Measurements from ENCODE around the gene FAHD1. TPM values are rescaled to one million over a fixed set of nuclear protein-coding genes. Genes with fewer than 3 reads are reported as not detected.

FAHD1 gene
- total and polyA plus RNA-seq, 9 of the 15 experiments (the other 6 are each of a cell fraction or from before 2014, with no cell fraction given): 2.2 to 20.9 (median 10.7) TPM

GRCh38 chr16:1826691-1827573 is at the start of gene FAHD1, which contains the start of gene HAGH (continued):
- TF ChIP-seq MEIS2 (IDR thresholded peaks at IDR 0.05; ENCODE audit: partially characterized antibody) (no peak), L3MBTL2 (IDR thresholded peaks at IDR 0.05) (peak; percentile 95), NCOA6 (IDR thresholded peaks at IDR 0.05) (peak; percentile 97), ZNF76 (CRISPR knock-in tag; IDR thresholded peaks at IDR 0.05; ENCODE audit: borderline replicate concordance) (no peak), BCOR (IDR thresholded peaks at IDR 0.05) (peak; percentile 81), KDM4B (IDR thresholded peaks at IDR 0.05; ENCODE audit: borderline replicate concordance in 2 of 2, low read depth in 1 of 2) (peak in 1 of 2 experiments; percentile 87; a peak in 1 of 4 replicates), ZNF197 (CRISPR knock-in tag; IDR thresholded peaks at IDR 0.05; ENCODE audit: low read depth) (no peak), MXD1 (CRISPR knock-in tag; IDR thresholded peaks at IDR 0.05; ENCODE audit: borderline replicate concordance, poor library complexity, severe bottlenecking) (peak; percentile 71), E2F8 (IDR thresholded peaks at IDR 0.05; ENCODE audit: low read depth, partially characterized antibody) (no peak), NFATC3 (IDR thresholded peaks at IDR 0.05) (no peak), SREBF1 (IDR thresholded peaks at IDR 0.05; ENCODE audit: borderline replicate concordance, low read depth, low read length) (0 out of 2 replicates have a peak, but pooled peaks have one; percentile 45), NCOA1 (IDR thresholded peaks at IDR 0.05; ENCODE audit: low read depth) (0 out of 2 replicates have a peak, but pooled peaks have one; percentile 22), ZNF436 (CRISPR knock-in tag; IDR thresholded peaks at IDR 0.05) (no peak), SNIP1 (IDR thresholded peaks at IDR 0.05; ENCODE audit: low read depth) (no peak), XRCC5 (IDR thresholded peaks at IDR 0.05; ENCODE audit: low read depth, low read length) (peak; percentile 92), RBM25 (IDR thresholded peaks at IDR 0.05; ENCODE audit: low read depth, low read length, severe bottlenecking) (peak; percentile 100), SIN3B (IDR thresholded peaks at IDR 0.05; ENCODE audit: low read depth) (peak; percentile 99)
- TF ChIP-seq, protein P1, sequence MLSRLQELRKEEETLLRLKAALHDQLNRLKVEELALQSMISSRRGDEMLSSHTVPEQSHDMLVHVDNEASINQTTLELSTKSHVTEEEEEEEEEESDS (CRISPR knock-in tag; IDR thresholded peaks at IDR 0.05): no peak

Measured in K562 (cell line).